NT2/D1 (cell line): ENCODE data around the gene MUCL3.

ENCODE experiments used
- SUZ12 ChIP-seq: IDR thresholded peaks from 2 replicates; pipeline ENCODE4 v1.6.1; 2011; ENCODE audit not compliant: insufficient read length, insufficient read depth; ENCODE audit errors: extremely low read depth
- YY1 ChIP-seq: IDR thresholded peaks from 2 replicates; pipeline ENCODE4 v1.6.1; 2011; ENCODE audit not compliant: insufficient read length, insufficient read depth
- ZNF274 ChIP-seq: IDR thresholded peaks from 2 replicates; pipeline ENCODE4 v1.6.1; 2011; ENCODE audit warnings: mild to moderate bottlenecking, low read depth, low read length

- TF ChIP-seq ZNF274 (no peak), YY1 (no peak), SUZ12 (no peak)
Measured at GRCh38 chr6:30897882-30898281, 42.9 kb upstream of the MUCL3 start.
